ENCODE results near the gene TOX2. TPM values are rescaled to one million over a fixed set of nuclear protein-coding genes. Genes with fewer than 3 reads are reported as not detected.

TOX2 gene
- total RNA-seq, 1 experiment from 2014 or later = 1.7 TPM

- H3K36me3 Mint-ChIP-seq (ENCODE audit: insufficient read depth in 1 of 3, low read depth in 3 of 3) = no peaks in the 10 kb centered on the region
- H4K8ac ChIP-seq (replicated peaks; ENCODE audit: insufficient read length, low read depth, low read length) = no peak overlapping the region
- no peak overlapping the region for H4K5ac ChIP-seq (ENCODE audit: insufficient read length, low read depth, low read length)
- no peaks in the 10 kb centered on the region for H3K79me2 ChIP-seq (ENCODE audit: insufficient read depth, low read length)
- H2BK5ac ChIP-seq (ENCODE audit: insufficient read length, low read length) = no peak overlapping the region
- no peaks in the 10 kb centered on the region for H4K20me1 ChIP-seq (ENCODE audit: control insufficient read depth, insufficient read depth, insufficient read length)
- H4K91ac ChIP-seq (ENCODE audit: insufficient read length, low read depth, low read length) = no peak overlapping the region
- H3K27me3 Mint-ChIP-seq (ENCODE audit: low read depth) = no peaks in the 10 kb centered on the region; the same call in 1 of the 2 replicates
- no peak overlapping the region for H3K27ac ChIP-seq (ENCODE audit: insufficient read length, low read depth, low read length)
- H3K9me3 Mint-ChIP-seq = no peaks in the 10 kb centered on the region; a peak in 1 of 5 replicates
- no peaks in the 10 kb centered on the region for H3K4me1 ChIP-seq (ENCODE audit: insufficient read depth, low read length)
- H3K23ac ChIP-seq (ENCODE audit: insufficient read length, low read depth, low read length) = no peak overlapping the region
- no peak overlapping the region for H2BK15ac ChIP-seq (ENCODE audit: low read depth, low read length)
- no peak for TF ChIP-seq CTCF (conservative IDR thresholded peaks at IDR 0.05)
- no peak overlapping the region for H2AFZ ChIP-seq (ENCODE audit: low read length)
- peaks cover 11 to 16% of the 10 kb centered on the region in 2 experiments for H3K4me1 Mint-ChIP-seq
- H3K9me3 ChIP-seq (ENCODE audit: control insufficient read depth, low read depth, low read length) = no peaks in the 10 kb centered on the region
- H3K18ac ChIP-seq (ENCODE audit: insufficient read length, low read depth, low read length) = no peak overlapping the region
- H2BK120ac ChIP-seq (ENCODE audit: low read depth, low read length, poor library complexity, severe bottlenecking) = no peak overlapping the region
- H2BK20ac ChIP-seq (ENCODE audit: low read depth, low read length, poor library complexity, severe bottlenecking) = no peak overlapping the region
- H3K79me1 ChIP-seq (ENCODE audit: insufficient read depth, low read depth, low read length, poor library complexity, severe bottlenecking) = no peaks in the 10 kb centered on the region
- no peak overlapping the region for H3K56ac ChIP-seq (ENCODE audit: insufficient read length, low read depth, low read length)
- H3K23me2 ChIP-seq (ENCODE audit: insufficient read length, low read depth, low read length, poor library complexity, severe bottlenecking) = no peaks in the 10 kb centered on the region
- H2AK5ac ChIP-seq (ENCODE audit: insufficient read length, low read length) = no peak overlapping the region
- H3K27me3 ChIP-seq (ENCODE audit: insufficient read depth, low read length) = no peaks in the 10 kb centered on the region
- H3K14ac ChIP-seq (ENCODE audit: insufficient read depth, low read length) = no peak overlapping the region
- no peak overlapping the region for H3K9ac ChIP-seq (ENCODE audit: extremely low read depth, insufficient read length, low read length)
- no CpG with 5 or more reads among the region's 3 CpGs for WGBS (ENCODE audit: extremely low coverage, insufficient read length, low lambda C conversion rate)
- DNase-seq = no peak
- no peak overlapping the region for H3K4me3 Mint-ChIP-seq
- H3K4ac ChIP-seq (ENCODE audit: low read depth, low read length) = no peak overlapping the region
- no peak overlapping the region for H3T11ph ChIP-seq (ENCODE audit: low read length)
- no peak overlapping the region for H2BK12ac ChIP-seq (ENCODE audit: insufficient read length, low read depth, low read length)
- H3K27ac Mint-ChIP-seq = no peak overlapping the region
- H3K4me2 ChIP-seq (ENCODE audit: insufficient read depth, insufficient read length, low read length) = no peak overlapping the region
Observed at GRCh38 chr20:43934833-43935232, 20.2 kb downstream of the TOX2 start.
